Progenitor cell of endocrine pancreas (in vitro differentiated cells): ENCODE data around the gene ITPK1. TPM values are rescaled to one million over a fixed set of nuclear protein-coding genes. Genes with fewer than 3 reads are reported as not detected.

Experiments used
- DNase-seq: peaks from one replicate; pipeline ENCODE4 v3.0.0; 2021; ENCODE audit warnings: low spot score; ENCODE audit not compliant: unreplicated experiment
- H3K27ac Mint-ChIP-seq: 2 replicates; pipeline ENCODE4 v1.8.0; 2021; ENCODE audit warnings: mild to moderate bottlenecking, moderate library complexity, mixed read lengths
- H3K27me3 Mint-ChIP-seq: 2 replicates; pipeline ENCODE4 v1.8.0; 2021; ENCODE audit warnings: mixed read lengths
- H3K36me3 Mint-ChIP-seq: 2 replicates; pipeline ENCODE4 v1.8.0; 2022; ENCODE audit warnings: mixed read lengths; ENCODE audit not compliant: insufficient read depth
- H3K4me1 Mint-ChIP-seq: 2 replicates; pipeline ENCODE4 v1.8.0; 2021; ENCODE audit warnings: low read depth, mixed read lengths
- H3K4me3 Mint-ChIP-seq: 2 replicates; pipeline ENCODE4 v1.8.0; 2021; ENCODE audit warnings: low read depth, mild to moderate bottlenecking, moderate library complexity, mixed read lengths
- H3K9me3 Mint-ChIP-seq: 2 replicates; pipeline ENCODE4 v1.8.0; 2021; ENCODE audit warnings: low read depth, mixed read lengths
- CTCF ChIP-seq: fragments of 200-600 bp; sonication (generic); IDR thresholded peaks from one replicate; pipeline ENCODE4 v1.5.0; 2021; ENCODE audit warnings: antibody characterized with exemption, mild to moderate bottlenecking; ENCODE audit not compliant: unreplicated experiment
- total RNA-seq: library from RNA; stranded (reverse); gene quantifications from 2 replicates; pipeline ENCODE4 v1.2.1, GENCODE V29; 2021

ITPK1 gene
- total RNA-seq, 1 donor from 2014 or later = 72.0 TPM

DNA sequence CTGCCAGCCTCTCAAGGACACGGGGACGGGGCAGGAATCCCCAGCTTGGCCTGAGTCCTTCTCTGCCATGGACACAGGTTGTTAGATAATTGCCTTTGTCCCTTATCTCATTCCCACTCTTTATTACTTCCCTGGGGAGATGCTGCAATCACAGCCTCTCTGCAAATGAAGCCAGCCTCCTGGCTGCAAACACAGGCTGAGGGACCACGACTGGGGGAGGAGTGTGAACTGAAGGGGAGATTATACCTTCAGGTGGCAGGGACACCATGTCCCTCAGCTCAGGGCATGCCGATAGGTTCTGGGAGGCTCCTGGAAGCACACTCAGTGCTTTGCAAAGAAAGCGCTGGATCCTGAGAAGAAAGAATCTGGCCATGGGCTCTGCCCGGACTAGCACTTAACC lies 208.9 kb downstream of the ITPK1 start:
- TF ChIP-seq CTCF = no peak
- H3K4me3 Mint-ChIP-seq = no peak overlapping the region
- H3K27me3 Mint-ChIP-seq = peaks cover 30% of the 10 kb centered on the region
- peaks cover 2% of the 10 kb centered on the region for H3K4me1 Mint-ChIP-seq
- no peak overlapping the region for H3K27ac Mint-ChIP-seq
- no peaks in the 10 kb centered on the region for H3K36me3 Mint-ChIP-seq
- no peaks in the 10 kb centered on the region for H3K9me3 Mint-ChIP-seq
- no peak for DNase-seq

DNA sequence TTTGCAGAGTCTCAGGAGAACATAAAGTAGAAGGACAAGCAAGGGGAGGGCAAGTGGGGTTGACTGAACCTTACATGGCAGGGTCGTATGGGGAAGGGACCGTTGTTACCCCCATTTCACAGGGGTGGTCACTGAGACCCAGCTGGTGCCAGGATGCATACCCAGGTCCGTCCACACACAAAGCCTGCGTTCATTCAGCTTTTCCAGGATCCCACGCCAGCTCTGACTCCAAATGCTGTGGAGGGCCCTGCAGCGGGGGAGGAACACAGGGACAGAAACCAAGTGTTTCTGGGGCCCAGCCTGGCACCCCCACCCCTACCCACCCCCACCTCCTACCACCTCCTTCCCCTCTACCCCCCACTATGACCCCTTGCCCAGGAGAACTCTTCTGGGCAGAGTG lies 209.3 kb downstream of the ITPK1 start:
- Mint-ChIP-seq H3K27me3 (peaks cover 30% of the 10 kb centered on the region), H3K4me1 (peaks cover 2% of the 10 kb centered on the region)
- no peak for TF ChIP-seq CTCF

DNA sequence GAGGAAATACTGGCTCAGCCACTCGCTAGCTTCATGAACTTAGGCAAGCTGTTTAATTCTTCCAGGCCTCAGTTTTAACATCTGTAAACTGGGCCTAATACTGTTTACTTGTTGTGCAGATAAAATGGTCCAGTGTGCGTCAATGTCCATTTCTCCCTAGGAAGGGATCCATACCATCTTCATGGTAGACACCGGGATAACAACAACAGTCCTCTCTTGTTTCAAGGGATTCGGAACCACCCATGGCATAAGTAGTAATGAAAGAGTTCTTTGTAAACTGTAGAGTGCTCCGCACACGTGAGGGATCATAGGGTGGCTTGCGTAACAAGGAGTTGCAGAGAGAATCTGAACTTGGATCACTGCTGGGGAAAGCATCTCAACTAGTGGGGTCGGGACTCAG lies 210.1 kb downstream of the ITPK1 start:
- no peak for DNase-seq
- no peak overlapping the region for H3K4me3 Mint-ChIP-seq
- no peak for TF ChIP-seq CTCF
- no peak overlapping the region for H3K27ac Mint-ChIP-seq
- peaks cover 30% of the 10 kb centered on the region for H3K27me3 Mint-ChIP-seq
- peaks cover 2% of the 10 kb centered on the region for H3K4me1 Mint-ChIP-seq
- H3K36me3 Mint-ChIP-seq = no peaks in the 10 kb centered on the region
- no peaks in the 10 kb centered on the region for H3K9me3 Mint-ChIP-seq

More for the DNA sequence above, 209.3 kb downstream of the ITPK1 start:
- Mint-ChIP-seq H3K27ac (no peak overlapping the region), H3K36me3 (no peaks in the 10 kb centered on the region), H3K9me3 (no peaks in the 10 kb centered on the region), H3K4me3 (no peak overlapping the region)
- no peak for DNase-seq

GRCh38 chr14:92903359-92903758 lies 212.4 kb downstream of the ITPK1 start:
- Mint-ChIP-seq H3K36me3 (no peaks in the 10 kb centered on the region), H3K4me1 (peaks cover 2% of the 10 kb centered on the region), H3K9me3 (no peaks in the 10 kb centered on the region), H3K4me3 (no peak overlapping the region), H3K27ac (no peak overlapping the region), H3K27me3 (peaks cover 33% of the 10 kb centered on the region)
- no peak for TF ChIP-seq CTCF
- DNase-seq = no peak

GRCh38 chr14:92902726-92903125 lies 213.0 kb downstream of the ITPK1 start:
- H3K4me3 Mint-ChIP-seq = no peak overlapping the region
- no peaks in the 10 kb centered on the region for H3K36me3 Mint-ChIP-seq
- TF ChIP-seq CTCF = no peak
- DNase-seq = no peak
- peaks cover 2% of the 10 kb centered on the region for H3K4me1 Mint-ChIP-seq
- H3K27me3 Mint-ChIP-seq = peaks cover 33% of the 10 kb centered on the region
- H3K27ac Mint-ChIP-seq = peak overlapping the region; percentile 5
- H3K9me3 Mint-ChIP-seq = no peaks in the 10 kb centered on the region
